HG03460 (cell line): ENCODE measurements around the gene FSIP1.

Experiments
- ATAC-seq: cut with Tn5 transposase; IDR thresholded peaks from one replicate; pipeline ENCODE4 v1.9.1; 2021; ENCODE audit not compliant: unreplicated experiment

The FSIP1 gene

DNA sequence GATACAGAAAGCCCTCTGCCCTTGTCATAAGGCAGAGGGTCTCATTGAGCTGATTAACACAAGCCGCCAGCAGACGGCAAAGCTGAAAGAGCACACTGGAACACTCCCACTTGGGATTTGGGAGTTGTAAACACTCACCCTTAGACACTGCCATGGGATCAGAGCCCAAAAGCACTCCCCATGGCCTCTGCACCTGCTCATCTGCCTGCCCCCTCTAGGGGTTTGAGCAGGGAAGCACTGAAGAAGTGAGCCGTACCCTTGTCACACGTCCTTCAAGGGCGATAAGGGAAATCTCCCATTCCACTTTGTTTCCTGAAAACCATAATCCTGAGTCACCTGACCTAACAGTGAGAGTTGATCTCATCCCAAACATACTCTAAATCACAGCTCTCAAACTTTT is 14.7 kb downstream of the FSIP1 start:
- ATAC-seq: no peak

DNA sequence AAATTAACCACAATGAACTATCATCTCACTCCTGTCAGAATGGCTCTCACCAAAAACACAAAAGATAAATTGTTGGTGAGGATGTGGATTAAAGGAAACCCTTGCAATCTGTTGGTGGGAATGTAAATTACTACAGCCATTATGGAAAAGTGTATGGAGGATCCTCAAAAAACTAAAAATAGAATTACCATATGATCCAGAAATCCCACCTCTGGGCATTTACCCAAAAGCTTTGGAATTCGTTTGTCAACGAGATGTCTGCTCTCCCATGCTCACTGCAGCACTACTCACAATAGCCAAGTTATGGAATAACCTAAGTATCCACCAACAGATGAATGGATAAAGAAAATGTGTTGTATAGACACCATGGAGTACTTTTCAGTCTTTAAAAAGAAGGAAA is 21.6 kb downstream of the FSIP1 start:
- no peak for ATAC-seq

DNA sequence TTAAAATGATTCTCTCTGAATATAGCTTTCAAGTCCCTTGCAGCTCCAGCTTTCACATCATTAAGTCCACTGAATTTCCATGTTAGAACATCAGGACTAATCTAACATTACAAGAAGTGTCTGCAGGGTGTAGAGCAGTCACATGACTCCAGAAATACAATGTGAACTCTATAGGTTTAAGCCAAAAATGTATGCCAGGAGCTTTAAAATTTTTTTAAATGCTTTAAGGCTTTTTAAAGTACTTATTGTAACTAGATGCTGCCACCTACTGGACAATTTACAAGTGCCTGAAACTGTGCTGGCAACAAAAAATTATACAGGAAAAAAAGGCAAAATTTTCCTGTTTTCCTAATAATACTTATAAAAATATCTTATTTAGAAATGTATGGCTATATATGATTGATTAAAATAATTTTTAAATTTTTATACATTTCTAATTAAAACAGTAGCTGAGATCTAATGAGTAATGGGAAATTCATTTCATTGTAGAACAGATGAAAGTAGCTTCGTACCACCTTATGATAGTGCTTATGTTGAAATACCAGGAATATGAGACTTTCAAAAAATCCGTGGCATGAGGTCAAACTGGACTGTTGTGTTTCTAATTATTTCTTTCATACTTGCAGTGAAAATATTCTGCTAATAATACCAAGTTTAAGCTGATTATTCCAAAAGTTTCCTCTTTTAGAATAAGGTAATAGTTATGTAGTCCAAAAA is 25.7 kb downstream of the FSIP1 start:
- no peak for ATAC-seq

DNA sequence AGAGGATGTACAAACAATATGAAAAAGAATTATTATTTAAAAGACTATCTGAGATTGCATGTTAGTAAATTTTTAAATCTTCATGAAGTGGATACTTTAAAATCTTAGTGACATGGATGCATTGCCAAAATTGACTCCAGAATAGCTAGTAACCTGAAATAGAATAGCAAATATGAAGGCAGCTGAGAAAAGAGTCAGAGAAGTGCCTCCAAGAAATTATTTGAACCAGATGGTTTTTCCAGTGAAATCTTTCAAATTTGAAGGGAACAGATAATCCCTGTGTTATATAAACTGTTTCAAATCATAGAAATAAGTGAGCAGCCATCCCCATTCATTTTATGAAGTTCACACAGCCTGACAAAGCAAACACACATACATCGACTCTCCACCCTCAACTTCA is 29.6 kb downstream of the FSIP1 start:
- ATAC-seq: no peak

DNA sequence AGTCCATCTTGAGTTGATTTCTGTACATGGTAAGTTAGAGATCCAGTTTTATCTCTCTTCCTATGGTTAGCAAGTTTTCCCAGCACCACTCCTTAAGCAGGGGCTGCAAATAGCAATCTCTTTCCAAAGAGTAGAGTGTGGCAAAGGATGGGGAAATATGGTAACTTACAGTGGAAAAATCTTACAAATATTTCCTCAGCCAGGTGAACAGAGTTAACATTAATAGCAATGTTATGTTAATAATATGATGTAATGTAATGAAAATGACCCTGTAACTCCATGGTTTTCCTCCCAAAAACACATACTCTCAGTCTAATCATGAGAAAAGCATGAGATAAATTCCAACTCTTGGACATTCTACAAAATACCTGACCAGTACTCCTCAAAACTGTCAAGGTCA is 30.4 kb downstream of the FSIP1 start:
- no peak for ATAC-seq

DNA sequence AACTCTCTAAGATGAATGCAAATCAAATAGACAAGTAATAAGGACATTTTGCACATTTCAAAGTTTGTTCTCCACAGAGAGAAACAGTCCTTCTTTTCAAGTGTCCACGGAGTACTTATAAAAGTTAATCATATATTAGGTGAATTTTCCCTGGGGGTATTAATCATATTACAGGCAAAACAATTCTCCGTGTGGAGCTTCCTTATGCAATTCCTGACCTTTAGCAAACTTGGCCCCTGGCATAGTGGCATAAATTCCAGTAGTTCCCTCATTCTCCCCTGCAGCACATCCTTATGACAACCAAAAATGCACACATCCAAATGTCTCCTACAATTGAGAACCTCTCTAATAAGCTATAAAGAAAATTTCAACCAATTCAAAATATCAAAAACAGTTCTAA is 34.4 kb downstream of the FSIP1 start:
- no peak for ATAC-seq

DNA sequence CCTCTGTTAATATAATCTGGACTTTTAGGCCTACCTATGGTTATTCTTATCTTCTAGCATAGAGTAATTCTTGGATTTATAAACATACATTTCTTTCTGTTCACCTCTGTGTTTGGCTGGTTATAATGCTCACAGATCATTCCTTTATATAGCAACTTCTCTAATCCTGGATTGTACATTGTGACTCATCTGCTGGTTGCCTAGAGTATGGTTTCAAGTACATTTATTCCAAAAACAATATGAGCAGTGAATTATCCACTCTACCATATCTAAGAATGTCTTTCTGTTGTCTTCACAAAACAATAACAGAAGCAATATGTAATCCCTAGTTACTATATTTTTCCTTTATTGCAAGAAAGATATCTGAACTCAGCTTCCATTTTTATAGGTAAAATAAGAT is 35.3 kb downstream of the FSIP1 start:
- ATAC-seq: no peak

DNA sequence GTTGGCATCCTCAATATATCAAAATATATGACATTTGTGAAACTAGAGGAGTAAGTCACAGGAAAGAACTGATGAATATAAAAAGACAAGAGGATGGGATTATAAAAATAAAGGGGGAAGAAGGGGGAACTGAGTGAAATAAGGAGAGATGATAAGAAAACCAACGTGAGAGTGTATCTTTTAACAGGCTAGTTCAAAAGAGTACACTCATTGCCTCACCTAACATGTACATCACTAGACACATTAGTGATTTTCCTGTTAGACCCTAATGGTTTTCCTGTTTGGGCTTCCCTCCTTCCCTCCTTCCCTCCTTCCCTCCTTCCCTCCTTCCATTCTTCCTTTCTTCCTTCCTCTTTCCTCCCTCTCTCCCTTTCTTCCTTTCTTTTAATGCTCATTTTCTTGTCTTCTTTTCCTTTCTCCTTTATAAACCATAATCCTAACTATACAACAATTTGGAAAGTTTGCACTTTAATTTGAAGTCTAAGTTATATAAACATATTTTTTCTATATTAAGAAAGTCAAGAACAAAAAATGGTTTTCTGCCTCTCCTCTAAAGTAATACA is 35.8 kb downstream of the FSIP1 start:
- ATAC-seq: no peak

DNA sequence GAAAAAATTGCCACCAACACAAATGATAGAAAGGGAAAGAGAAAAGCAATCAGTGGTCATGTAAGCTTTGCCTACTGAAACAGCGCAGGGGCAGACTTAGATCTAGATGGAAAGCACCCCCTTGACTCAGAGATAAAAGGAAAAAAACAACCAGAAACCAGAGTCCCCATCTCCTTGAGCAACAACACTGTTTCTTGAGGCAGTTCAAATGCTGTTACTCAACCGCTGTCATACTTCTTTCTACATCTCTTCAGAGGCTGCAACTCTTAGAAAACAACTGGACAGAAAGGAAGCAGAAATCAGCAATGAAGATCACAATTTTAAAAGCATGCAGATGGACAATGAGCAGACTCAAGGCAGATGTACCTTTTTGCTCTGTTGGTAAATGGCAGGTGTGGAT is 36.5 kb downstream of the FSIP1 start:
- no peak for ATAC-seq

DNA sequence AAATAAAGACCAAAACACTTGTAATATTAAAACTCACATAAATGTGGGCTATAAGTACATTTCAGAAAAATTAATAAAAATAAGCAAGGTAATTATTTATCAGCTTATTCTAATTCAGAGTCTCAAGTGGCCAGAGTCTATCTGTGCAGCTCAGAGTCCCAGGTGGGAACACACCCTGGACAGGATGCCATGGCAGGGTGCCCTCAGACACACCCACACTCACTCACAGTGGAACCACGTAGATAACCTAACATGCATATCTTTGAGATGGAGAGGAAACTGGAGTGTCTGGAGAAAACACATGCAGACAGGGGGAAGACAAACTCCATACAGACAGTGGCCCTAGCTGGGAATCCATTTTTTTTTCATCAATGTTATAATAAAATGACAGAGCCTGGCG is 37.2 kb downstream of the FSIP1 start:
- ATAC-seq: no peak

DNA sequence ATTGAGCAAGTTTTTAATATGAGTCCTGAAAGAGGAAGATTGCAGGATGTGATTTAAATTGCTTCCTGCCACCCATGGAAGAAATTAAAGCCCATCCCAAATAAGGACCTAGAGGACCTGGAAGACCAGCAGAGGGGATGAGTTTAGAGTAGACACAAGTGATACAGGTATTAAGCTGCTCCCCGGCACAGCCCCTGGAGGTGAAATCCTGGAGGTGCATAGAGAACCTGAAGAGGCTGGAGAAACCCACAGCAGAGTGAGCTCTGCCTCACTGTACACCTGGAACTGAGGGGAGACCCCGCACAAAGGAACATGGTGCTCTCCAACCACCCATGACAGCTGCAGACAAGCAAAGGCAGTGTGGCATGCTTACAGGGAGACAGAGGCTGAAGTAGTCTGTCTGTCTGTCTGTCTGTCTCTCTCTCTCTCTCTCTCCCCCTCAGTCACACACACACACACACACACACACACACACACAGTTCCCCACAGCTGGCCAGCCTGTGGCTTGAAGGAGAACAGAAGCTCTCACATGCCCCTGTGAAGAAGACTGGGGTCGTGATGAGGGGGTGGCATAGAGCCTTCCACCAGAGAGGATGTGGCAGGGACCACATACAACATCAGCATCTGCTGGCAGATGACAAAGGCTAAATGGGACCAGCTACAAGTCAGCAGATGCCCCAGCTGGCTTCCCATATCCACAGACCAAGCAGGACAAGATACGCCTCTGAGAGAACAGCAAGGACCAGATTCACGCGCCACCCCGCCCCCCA is 38.1 kb downstream of the FSIP1 start:
- no peak for ATAC-seq

DNA sequence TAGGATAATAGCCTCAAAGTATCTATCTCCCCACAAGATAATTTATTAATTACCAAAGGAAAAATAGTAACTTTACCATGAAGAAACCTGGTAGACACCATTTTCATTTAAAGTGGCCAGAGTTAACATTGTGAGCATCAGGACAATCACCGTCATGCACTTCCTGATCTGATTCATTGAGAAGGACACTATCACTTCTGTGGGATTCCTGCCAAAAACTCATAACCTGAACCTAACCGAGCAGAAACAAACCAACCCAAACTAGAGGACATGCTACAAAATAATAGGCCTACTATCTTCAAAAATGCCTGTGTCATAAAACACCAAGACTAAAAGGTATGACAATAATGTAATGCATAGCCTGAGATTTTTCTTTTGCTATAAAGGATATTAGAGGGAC is 39.0 kb downstream of the FSIP1 start:
- ATAC-seq: no peak

DNA sequence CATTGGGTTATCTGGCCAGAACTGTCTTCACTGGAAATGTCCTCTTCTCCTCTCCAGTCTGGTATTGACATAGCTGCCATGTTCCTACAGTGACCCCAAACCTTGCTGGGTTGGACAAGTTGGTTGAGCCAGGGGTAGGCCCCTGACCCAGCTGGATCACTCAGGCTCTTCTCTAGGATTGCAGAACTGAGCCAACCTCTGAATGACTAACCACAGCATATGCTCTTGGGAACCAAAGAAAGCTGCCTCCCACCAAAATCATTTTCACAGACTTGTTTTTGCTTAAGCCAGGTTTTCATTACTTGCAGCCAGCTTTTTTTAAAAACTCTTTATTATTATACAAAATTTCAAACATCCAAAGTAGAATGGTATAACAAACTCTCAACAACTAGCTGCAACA is 41.4 kb downstream of the FSIP1 start:
- no peak for ATAC-seq

DNA sequence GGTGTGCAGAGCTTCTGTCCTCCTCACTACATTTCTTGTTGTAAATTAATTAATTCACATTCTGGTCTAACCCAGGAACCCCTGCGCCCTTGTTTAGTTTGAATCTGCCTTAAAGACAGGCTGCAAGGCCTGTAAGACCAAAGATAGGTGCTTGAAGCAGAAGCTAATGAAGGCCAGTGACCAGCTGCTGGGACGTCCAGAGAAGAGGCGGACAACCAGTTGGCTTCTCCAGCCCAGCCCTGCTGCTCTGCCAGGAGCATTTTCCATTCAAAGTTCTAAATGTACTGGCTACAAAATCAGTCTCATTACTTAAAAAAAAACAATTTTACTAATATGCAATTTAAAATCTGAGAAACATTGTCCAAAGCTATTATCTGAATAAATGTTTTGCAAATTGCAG is 43.6 kb downstream of the FSIP1 start:
- ATAC-seq: no peak

DNA sequence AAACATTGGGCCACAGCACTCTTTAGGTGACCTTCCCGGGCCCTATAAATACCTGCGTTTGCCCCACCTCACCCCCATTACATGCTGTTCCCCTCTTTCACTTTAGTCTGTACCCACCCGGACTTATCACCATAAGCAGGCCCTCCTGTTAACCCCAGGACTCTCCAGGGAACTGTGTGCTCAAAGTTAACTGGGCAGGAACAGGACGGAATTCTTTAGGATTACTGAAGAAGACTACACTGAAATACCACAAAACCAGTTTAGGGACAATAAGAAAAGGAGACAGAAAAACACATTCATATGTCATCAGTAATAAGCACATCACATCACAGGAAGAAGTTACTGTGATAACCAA is 45.5 kb downstream of the FSIP1 start:
- ATAC-seq: no peak

DNA sequence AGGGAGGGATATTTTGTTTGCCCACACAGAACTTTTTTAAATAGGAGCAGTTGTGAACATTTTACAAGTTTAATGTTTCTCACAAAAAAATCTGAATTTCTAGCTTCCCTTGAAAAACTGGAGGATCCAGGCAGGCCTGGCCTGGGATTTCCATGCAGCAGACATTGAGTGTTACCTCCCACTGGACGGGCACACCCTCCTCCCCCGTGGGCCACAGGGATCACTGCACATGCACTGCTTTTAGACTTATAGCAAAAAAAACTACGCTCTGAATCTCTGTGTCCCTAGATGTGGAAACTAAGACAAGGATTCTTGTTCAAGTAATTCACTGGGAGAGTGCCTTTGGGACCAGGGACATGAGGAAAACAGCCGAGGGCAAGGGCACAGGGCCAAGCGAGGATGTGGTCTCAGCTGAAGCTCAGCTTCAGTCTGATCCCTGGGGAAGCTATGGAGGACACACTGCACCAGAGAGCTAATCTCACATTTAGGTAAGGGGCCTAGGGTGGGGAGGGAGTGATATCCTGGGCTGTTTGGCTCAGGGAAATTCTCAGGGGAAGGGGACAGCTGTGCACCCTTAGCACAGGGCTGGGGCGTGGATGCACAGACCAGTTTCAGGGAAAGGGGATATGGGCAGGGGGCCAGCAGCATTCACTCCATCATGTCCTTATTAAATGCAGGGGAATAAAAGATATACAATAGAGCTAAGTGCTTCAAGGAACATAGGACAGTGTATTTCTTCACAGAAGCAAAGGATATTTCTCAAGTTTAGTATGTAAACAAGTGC is 46.0 kb downstream of the FSIP1 start:
- ATAC-seq: no peak

DNA sequence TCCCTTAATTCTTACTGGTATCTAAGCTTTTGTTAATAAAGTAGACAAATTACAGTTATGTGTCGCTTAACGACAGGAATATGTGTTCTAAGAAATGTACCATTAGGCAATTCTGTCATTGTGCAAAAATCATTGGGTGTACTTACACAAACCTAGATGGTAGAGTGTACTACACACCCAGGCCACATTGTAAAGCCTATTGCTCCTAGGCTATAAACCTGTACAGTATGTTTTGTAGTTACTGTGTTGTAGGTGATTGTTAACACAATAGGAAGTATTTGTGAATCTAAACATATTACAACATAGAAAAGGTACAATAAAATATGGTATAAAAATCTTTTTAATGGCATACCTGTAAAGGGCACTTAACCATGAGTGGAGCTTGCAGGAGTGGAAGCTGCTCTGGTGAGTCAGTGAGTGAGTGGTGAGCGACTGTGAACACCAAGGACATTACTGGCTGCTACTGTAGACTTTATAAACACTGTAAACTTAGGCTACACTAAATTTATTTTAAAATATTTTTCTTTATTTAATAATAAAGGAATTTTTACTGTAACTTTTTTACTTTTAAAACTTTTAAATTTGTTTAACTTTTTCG is 47.4 kb downstream of the FSIP1 start:
- no peak for ATAC-seq

DNA sequence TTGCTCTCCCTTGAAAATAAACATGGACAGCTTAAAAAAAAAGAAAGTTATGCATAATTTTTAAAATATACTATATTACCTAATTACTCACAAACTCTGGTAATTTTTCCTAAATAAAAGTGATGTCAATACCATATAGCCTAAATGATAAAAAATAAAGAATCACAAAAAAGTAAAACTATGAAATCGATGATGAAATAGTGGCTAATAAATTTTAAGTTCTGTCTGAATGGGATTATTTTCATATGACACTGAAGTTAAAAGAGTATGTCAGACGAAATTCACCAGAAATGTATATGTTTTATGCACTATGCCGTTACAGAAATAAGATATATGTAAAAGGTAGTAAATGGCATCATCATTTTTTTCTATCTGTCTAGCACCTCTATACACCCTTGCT is 51.4 kb downstream of the FSIP1 start:
- ATAC-seq: no peak

DNA sequence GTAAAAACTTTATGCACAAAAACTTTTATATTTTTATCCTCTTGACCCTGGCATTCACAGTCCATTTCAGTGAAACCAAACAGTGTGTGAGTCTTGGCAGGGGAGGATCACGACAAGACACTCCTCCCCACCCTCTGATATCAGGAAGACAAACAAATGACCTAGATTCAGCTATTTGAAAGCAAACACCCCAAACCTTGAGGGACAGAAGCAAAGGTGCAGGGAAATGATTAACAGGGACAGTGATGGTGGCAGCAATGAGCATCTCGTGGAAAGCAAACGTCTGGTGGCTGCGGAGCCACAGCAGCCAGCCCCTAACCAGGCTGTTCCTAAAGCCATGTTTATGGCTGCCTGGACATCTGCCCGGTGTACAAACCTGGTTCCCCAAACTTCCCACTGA is 52.1 kb downstream of the FSIP1 start:
- ATAC-seq: no peak

DNA sequence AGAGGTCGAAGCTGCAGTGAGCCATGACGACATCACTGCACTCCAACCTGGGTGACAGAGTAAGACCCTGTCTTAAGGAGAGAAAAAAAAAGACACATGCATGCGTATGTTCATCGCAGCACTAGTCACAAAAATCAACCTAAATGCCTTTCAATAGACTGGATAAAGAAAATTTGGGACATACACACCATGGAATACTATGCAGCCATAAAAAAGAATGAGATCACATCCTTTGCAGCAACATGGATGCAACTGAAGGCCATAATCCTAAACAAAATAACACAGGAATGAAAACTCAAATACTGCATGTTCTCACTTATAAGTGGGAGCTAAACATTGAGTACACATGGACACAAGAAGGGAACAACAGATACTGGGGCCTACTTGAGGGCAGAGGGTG is 53.1 kb downstream of the FSIP1 start:
- no peak for ATAC-seq

DNA sequence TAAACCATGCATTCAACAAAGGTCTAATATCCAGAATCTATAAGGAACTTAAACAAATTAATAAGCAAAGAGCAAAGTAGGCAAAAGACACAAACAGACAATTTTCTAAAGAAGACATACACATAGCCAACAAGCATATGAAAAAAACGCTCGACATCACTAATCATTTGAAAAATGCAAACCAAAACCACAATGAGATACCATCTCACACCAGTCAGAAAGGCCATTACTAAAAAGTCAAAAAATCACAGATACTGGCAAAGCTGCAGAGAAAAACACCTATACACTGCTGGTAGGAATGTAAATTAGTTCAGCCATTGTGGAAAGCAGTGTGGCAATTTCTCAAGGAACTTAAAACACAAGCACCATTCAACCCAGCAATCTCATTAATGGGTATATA is 53.8 kb downstream of the FSIP1 start:
- ATAC-seq: no peak
